ENCODE measurements around the gene CMSS1.

- TF ChIP-seq CTCF (IDR thresholded peaks at IDR 0.05) (no peak), POLR2A (IDR thresholded peaks at IDR 0.05) (no peak)
Observed at GRCh38 chr3:99781761-99782160, 35.9 kb upstream of the CMSS1 start.
